ENCODE data around the gene OR9I1. TPM values are rescaled to one million over a fixed set of nuclear protein-coding genes. Genes with fewer than 3 reads are reported as not detected.

OR9I1 gene
- total and polyA plus RNA-seq, 2 of the 4 experiments (the other 2 are of a cell fraction) = not detected

- Histone ChIP-seq H3K36me3 (ENCODE audit: control insufficient read depth, insufficient read depth, low read length) (no peaks in the 10 kb centered on the region), H2AK5ac (ENCODE audit: low read depth, low read length) (no peak overlapping the region), H3K9me1 (ENCODE audit: insufficient read depth, low read length) (no peaks in the 10 kb centered on the region), H2BK5ac (ENCODE audit: low read depth, low read length, poor library complexity, severe bottlenecking) (no peak overlapping the region), H3K4me3 (ENCODE audit: insufficient read depth, low read depth, low read length) (no peak overlapping the region), H3K4ac (ENCODE audit: low read depth, low read length) (no peak overlapping the region), H3K27me3 (ENCODE audit: control insufficient read depth, insufficient read depth, low read length) (no peaks in the 10 kb centered on the region), H2AFZ (replicated peaks; ENCODE audit: low read length, poor library complexity) (no peak overlapping the region), H3K27ac (ENCODE audit: insufficient read depth, low read length) (no peak overlapping the region), H3K9ac (ENCODE audit: low read depth, low read length) (no peak overlapping the region), H3K4me1 (ENCODE audit: control insufficient read depth, insufficient read depth, low read length) (no peaks in the 10 kb centered on the region), H3K79me1 (ENCODE audit: low read depth in 1 of 2, low read length in 2 of 2) (no peaks in the 10 kb centered on the region), H4K20me1 (ENCODE audit: insufficient read depth, low read length) (no peaks in the 10 kb centered on the region), H3K9me3 (ENCODE audit: control insufficient read depth, insufficient read depth, low read length) (no peaks in the 10 kb centered on the region), H2BK120ac (ENCODE audit: low read depth, low read length) (no peak overlapping the region), H2BK20ac (ENCODE audit: low read depth, low read length) (no peak overlapping the region), H3K56ac (ENCODE audit: extremely low read depth, insufficient read depth, low read length) (no peak overlapping the region), H4K5ac (ENCODE audit: low read depth, low read length) (no peak overlapping the region), H2BK15ac (ENCODE audit: low read depth, low read length) (no peak overlapping the region), H3K18ac (ENCODE audit: low read depth, low read length) (no peak overlapping the region; the same call in 1 of the 2 replicates), H4K91ac (ENCODE audit: insufficient read depth, low read depth, low read length) (no peak overlapping the region), H4K8ac (ENCODE audit: low read depth in 2 of 2, low read length in 2 of 2) (no peak overlapping the region), H3K23ac (ENCODE audit: low read depth, low read length) (no peak overlapping the region), H3K4me2 (ENCODE audit: low read depth, low read length) (no peak overlapping the region), H2AK9ac (replicated peaks; ENCODE audit: low read depth, low read length, poor library complexity) (no peak overlapping the region), H3K14ac (replicated peaks; ENCODE audit: low read depth, low read length) (no peak overlapping the region)
- DNase-seq (no peak), ATAC-seq (ENCODE audit: low read depth) (peak; percentile 72)
- no peak for TF ChIP-seq FOS (IDR thresholded peaks at IDR 0.05; ENCODE audit: low read depth, low read length)
- TF ChIP-seq CTCF (conservative IDR thresholded peaks at IDR 0.05; ENCODE audit: low read depth, low read length) = no peak
- TF ChIP-seq RCOR1 (IDR thresholded peaks at IDR 0.05; ENCODE audit: insufficient replicate concordance, low read length) = no peak
- TF ChIP-seq POLR2A (IDR thresholded peaks at IDR 0.05; ENCODE audit: low read depth, low read length) = no peak
- no peak for TF ChIP-seq RAD21 (IDR thresholded peaks at IDR 0.05; ENCODE audit: low read length)
- TF ChIP-seq BHLHE40 (IDR thresholded peaks at IDR 0.05; ENCODE audit: low read depth, low read length) = no peak
- no peak for TF ChIP-seq CEBPB (IDR thresholded peaks at IDR 0.05; ENCODE audit: low read depth, low read length)
- TF ChIP-seq, protein P1, sequence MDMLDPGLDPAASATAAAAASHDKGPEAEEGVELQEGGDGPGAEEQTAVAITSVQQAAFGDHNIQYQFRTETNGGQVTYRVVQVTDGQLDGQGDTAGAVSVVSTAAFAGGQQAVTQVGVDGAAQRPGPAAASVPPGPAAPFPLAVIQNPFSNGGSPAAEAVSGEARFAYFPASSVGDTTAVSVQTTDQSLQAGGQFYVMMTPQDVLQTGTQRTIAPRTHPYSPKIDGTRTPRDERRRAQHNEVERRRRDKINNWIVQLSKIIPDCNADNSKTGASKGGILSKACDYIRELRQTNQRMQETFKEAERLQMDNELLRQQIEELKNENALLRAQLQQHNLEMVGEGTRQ (IDR thresholded peaks at IDR 0.05; ENCODE audit: low read depth, low read length) = no peak
- TF ChIP-seq RFX5 (IDR thresholded peaks at IDR 0.05; ENCODE audit: low read depth, low read length) = no peak
- no peak for TF ChIP-seq SMC3 (IDR thresholded peaks at IDR 0.05; ENCODE audit: low read depth, low read length)
- no peak for TF ChIP-seq MXI1 (IDR thresholded peaks at IDR 0.05; ENCODE audit: borderline replicate concordance, low read depth, low read length)
- no peak for TF ChIP-seq NFE2L2 (IDR thresholded peaks at IDR 0.05; ENCODE audit: low read depth, low read length)
- TF ChIP-seq MAFK (IDR thresholded peaks at IDR 0.05; ENCODE audit: low read depth, low read length) = no peak
- TF ChIP-seq, protein P2, sequence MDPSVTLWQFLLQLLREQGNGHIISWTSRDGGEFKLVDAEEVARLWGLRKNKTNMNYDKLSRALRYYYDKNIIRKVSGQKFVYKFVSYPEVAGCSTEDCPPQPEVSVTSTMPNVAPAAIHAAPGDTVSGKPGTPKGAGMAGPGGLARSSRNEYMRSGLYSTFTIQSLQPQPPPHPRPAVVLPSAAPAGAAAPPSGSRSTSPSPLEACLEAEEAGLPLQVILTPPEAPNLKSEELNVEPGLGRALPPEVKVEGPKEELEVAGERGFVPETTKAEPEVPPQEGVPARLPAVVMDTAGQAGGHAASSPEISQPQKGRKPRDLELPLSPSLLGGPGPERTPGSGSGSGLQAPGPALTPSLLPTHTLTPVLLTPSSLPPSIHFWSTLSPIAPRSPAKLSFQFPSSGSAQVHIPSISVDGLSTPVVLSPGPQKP (IDR thresholded peaks at IDR 0.05; ENCODE audit: borderline replicate concordance, low read depth, low read length) = no peak
- no peak for TF ChIP-seq CHD1 (IDR thresholded peaks at IDR 0.05; ENCODE audit: low read depth, low read length)
- TF ChIP-seq MAZ (IDR thresholded peaks at IDR 0.05; ENCODE audit: borderline replicate concordance, low read depth, low read length) = no peak
- dilution Hi-C loops (cut with HindIII; ENCODE audit: low sequenced_read_pairs, unreplicated experiment) = no loop called here
- ChIA-PET POLR2A (ENCODE audit: unreplicated experiment) (no interaction called here), CTCF (no interaction called here)
- 16% methylated on average over 3 of the region's 7 CpGs; no CpG with 5 or more reads in 1 of the 2 experiments for WGBS, 2 experiments (ENCODE audit: extremely low coverage in 2 of 2, insufficient read length in 1 of 2)
- in situ Hi-C loops (cut with MboI; ENCODE audit: low sequenced_read_pairs) = no loop called here
- intact Hi-C loops (cut with micrococcal nuclease) = no loop called here
- no TSS peak for BruUV-seq (replicated peaks)
Observed at GRCh38 chr11:58133309-58134076, 8.2 kb upstream of the OR9I1 start.

Data from IMR-90 (cell line).